K562 treated with DMSO at 1 percent for 12 hours (cell line): ENCODE data around the gene GPBAR1. TPM values are rescaled to one million over a fixed set of nuclear protein-coding genes. Genes with fewer than 3 reads are reported as not detected.

Experiments
- total RNA-seq: library from RNA; unstranded; fragments of 300-600 nt; gene quantifications from 2 replicates; pipeline ENCODE4 v1.2.3, GENCODE V29; 2022; ENCODE audit not compliant: insufficient read depth

Gene GPBAR1, protein sequence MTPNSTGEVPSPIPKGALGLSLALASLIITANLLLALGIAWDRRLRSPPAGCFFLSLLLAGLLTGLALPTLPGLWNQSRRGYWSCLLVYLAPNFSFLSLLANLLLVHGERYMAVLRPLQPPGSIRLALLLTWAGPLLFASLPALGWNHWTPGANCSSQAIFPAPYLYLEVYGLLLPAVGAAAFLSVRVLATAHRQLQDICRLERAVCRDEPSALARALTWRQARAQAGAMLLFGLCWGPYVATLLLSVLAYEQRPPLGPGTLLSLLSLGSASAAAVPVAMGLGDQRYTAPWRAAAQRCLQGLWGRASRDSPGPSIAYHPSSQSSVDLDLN
- total RNA-seq: not detected in 2 replicates

GRCh38 chr2:218260742-218261422, at the start of gene GPBAR1:
GPBAR1 (plus strand) TSS chr2:218261015; CDS start chr2:218262725, 1,710 bp downstream.

GRCh38 chr2:218216674-218217359, 44.0 kb upstream of the GPBAR1 start, which contains the start of gene ARPC2:
ARPC2 (plus strand) TSS chr2:218217189; CDS start chr2:218217471, 282 bp downstream.

GRCh38 chr2:218269900-218270720, 9.3 kb downstream of the GPBAR1 start, which contains the start of the genes AAMP and PNKD:
AAMP (minus strand) TSS chr2:218270137; CDS start chr2:218270086, 51 bp downstream.
PNKD (plus strand) TSS chr2:218270519; CDS start chr2:218270536, 17 bp downstream.

DNA sequence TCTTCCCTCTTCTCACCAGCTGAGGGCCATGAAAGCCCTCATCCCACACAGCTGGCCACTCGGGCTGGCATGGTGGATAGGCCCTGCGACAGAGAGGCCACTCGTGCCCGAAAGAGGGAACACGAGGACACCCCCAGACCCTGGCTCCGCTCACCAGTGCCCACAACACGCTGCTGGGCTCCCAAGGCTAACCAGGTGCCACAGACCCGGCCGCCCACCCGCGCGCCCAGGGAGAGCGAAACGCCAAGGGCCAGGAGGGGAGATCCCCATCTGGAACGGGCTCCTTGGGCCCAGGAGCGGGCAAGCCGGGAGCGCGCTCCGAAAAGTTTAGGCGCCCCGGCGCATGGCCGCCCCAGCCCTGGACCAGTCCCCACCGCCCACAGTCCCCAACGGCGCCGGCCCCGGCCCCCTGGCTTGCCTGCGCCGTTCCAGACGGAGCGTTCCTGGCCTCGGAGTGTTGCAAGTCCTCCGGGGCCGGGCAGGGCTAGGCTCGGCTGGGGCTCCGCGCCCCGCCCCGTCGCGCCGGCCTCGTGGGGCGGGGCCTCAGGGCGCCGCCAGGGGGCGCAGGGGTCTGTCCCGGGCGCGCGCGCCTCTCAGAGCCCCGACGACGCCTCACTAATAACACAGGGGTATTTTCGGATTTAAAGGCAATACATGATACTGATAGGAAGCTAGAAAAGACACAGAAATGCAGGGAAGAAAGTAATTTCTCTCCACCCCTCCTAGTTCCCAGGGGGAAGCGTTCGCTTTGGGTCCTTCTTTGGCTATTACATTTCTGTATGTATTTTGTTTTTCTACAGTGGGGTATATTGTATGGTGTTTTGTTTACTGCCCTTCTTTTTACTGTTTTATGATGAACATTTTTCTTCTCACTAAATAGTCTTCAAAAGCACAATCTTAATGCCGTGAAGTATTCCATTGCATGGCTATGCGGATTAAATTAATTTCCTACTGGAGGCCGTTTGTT, 31.5 kb downstream of the GPBAR1 start, which contains the start of gene TMBIM1:
Gene TMBIM1, minus strand, starts transcription at position 456 of the 967 bp plus-strand sequence. CDS start 10,362 bp downstream, outside the sequence.

Other genes starting within 250 kb of the GPBAR1 start
- not detected in 2 replicates for gene RUFY4, start 191.8 kb upstream of the GPBAR1 start, total RNA-seq
- not detected in 2 replicates for gene CXCR2, start 135.0 kb upstream of the GPBAR1 start, total RNA-seq
- gene CXCR1, start 94.1 kb upstream of the GPBAR1 start, total RNA-seq: not detected in 2 replicates
- gene ARPC2, start 43.8 kb upstream of the GPBAR1 start, total RNA-seq: 98.8 and 151 TPM in 2 replicates
- 83.8 and 109 TPM in 2 replicates for gene AAMP, start 9.1 kb downstream of the GPBAR1 start, total RNA-seq
- 49.2 and 57.8 TPM in 2 replicates for gene PNKD, start 9.5 kb downstream of the GPBAR1 start, total RNA-seq
- 51.8 and 76.5 TPM in 2 replicates for gene TMBIM1, start 31.5 kb downstream of the GPBAR1 start, total RNA-seq
- gene CATIP, start 95.8 kb downstream of the GPBAR1 start, total RNA-seq: 0.35 and 0.78 TPM in 2 replicates
- gene SLC11A1, start 121.3 kb downstream of the GPBAR1 start, total RNA-seq: 0.33 and 0.70 TPM in 2 replicates
- 51.0 and 69.0 TPM in 2 replicates for gene CTDSP1, start 138.9 kb downstream of the GPBAR1 start, total RNA-seq
- 0.65 and 0.74 TPM in 2 replicates for gene VIL1, start 158.1 kb downstream of the GPBAR1 start, total RNA-seq